H1 (cell line): ENCODE measurements around the gene ULK1. TPM values are rescaled to one million over a fixed set of nuclear protein-coding genes. Genes with fewer than 3 reads are reported as not detected.

ENCODE experiments used
- CTCF ChIA-PET: fragments of 300-600 bp; sonication (Branson Sonifier 250); formaldehyde crosslinking; loops from one replicate; lab custom pipeline; 2021; ENCODE audit not compliant: partially characterized antibody; lab: Charles Lee
- POLR2A ChIA-PET: fragments of 300-600 bp; sonication (Branson Sonifier 250); formaldehyde crosslinking; loops from one replicate; lab custom pipeline; 2021; ENCODE audit warnings: inconsistent platforms; ENCODE audit not compliant: partially characterized antibody; lab: Charles Lee
- DNase-seq, 2 experiments: peaks; one replicate each; pipeline versions ENCODE4 v3.0.0 to v3.0.0-alpha.2; 2010 to 2022; ENCODE audit warnings: low spot score in 2 of 2, low read depth in 1 of 2, mixed read lengths in 1 of 2
- FAIRE-seq: peaks from 2 replicates; lab custom pipeline; 2011; peaks lifted over from hg19 to GRCh38; lab: Jason Lieb, UNC
- H2AFZ ChIP-seq: 2 replicates; pipeline ENCODE4 v1.8.1; 2012; ENCODE audit warnings: low read length, inconsistent platforms
- H2AK5ac ChIP-seq: 2 replicates; pipeline ENCODE4 v1.6.1; 2013; ENCODE audit warnings: low read depth, low read length
- H2BK120ac ChIP-seq: replicated peaks from 2 replicates; pipeline ENCODE3; 2013; ENCODE audit warnings: low read depth, low read length, inconsistent platforms
- H2BK12ac ChIP-seq: 2 replicates; pipeline ENCODE4 v1.6.1; 2013; ENCODE audit warnings: low read depth, low read length
- H2BK15ac ChIP-seq: 2 replicates; pipeline ENCODE4 v1.6.1; 2013; ENCODE audit warnings: low read length
- H2BK20ac ChIP-seq: 2 replicates; pipeline ENCODE4 v1.6.1; 2013; ENCODE audit warnings: low read length
- H2BK5ac ChIP-seq: 2 replicates; pipeline ENCODE4 v1.6.1; 2013; ENCODE audit warnings: low read depth, low read length
- H3K14ac ChIP-seq: 2 replicates; pipeline ENCODE4 v1.6.1; 2013; ENCODE audit warnings: inconsistent platforms; ENCODE audit not compliant: insufficient read length
- H3K18ac ChIP-seq: 2 replicates; pipeline ENCODE4 v1.6.1; 2013; ENCODE audit warnings: low read length; ENCODE audit errors: extremely low read depth
- H3K23ac ChIP-seq: 2 replicates; pipeline ENCODE4 v1.6.1; 2013; ENCODE audit warnings: inconsistent platforms; ENCODE audit not compliant: insufficient read length
- H3K23me2 ChIP-seq: 2 replicates; pipeline ENCODE4 v1.6.1; 2013; ENCODE audit warnings: low read depth, low read length
- H3K27ac ChIP-seq: 2 replicates; pipeline ENCODE4 v1.6.1; 2011; ENCODE audit warnings: low read depth, low read length, inconsistent platforms
- H3K27me3 ChIP-seq, 4 experiments: replicated peaks in 1 of 4; 1 replicate in 1 of 4; 2 replicates in 3 of 4; pipeline versions ENCODE4 v1.6.1 to v1.8.1; 2011 to 2013; ENCODE audit warnings: low read length in 3 of 4, mild to moderate bottlenecking in 3 of 4, inconsistent platforms in 2 of 4, mixed read lengths in 2 of 4, moderate library complexity in 1 of 4; ENCODE audit not compliant: control insufficient read depth in 3 of 4, insufficient read depth in 3 of 4; ENCODE audit errors: extremely low read depth in 1 of 4
- H3K36me3 ChIP-seq, 4 experiments: 2 replicates each; pipeline versions ENCODE4 v1.6.1 to v1.8.1; 2011 to 2013; ENCODE audit warnings: mild to moderate bottlenecking in 4 of 4, low read length in 3 of 4, moderate library complexity in 2 of 4, control low read depth in 1 of 4, inconsistent platforms in 1 of 4; ENCODE audit not compliant: insufficient read depth in 4 of 4, control insufficient read depth in 2 of 4
- H3K4ac ChIP-seq: replicated peaks from 2 replicates; pipeline ENCODE3; 2013; ENCODE audit warnings: low read length, low read depth, mixed read lengths, inconsistent platforms; ENCODE audit not compliant: insufficient read length
- H3K4me1 ChIP-seq, 4 experiments: replicated peaks in 1 of 4; 1 replicate in 1 of 4; 2 replicates in 3 of 4; pipeline versions ENCODE4 v1.6.1 to v1.8.1; 2011 to 2013; ENCODE audit warnings: low read length in 3 of 4, inconsistent platforms in 2 of 4, mixed read lengths in 1 of 4; ENCODE audit not compliant: insufficient read depth in 4 of 4, control insufficient read depth in 3 of 4
- H3K4me2 ChIP-seq, 2 experiments: 2 replicates each; pipeline versions ENCODE4 v1.6.1 to v1.8.1; 2011 to 2013; ENCODE audit warnings: low read depth in 2 of 2, low read length in 2 of 2, control low read depth in 1 of 2, inconsistent platforms in 1 of 2, mild to moderate bottlenecking in 1 of 2; ENCODE audit not compliant: insufficient read depth in 1 of 2
- H3K4me3 ChIP-seq, 4 experiments: fragments of 200-600, 300-600 bp in 1 of 4; sonication (generic), shearing (Covaris generic), sonication (Bioruptor Twin) in 1 of 4; 2 replicates each; pipeline versions ENCODE4 v1.5.1 to v1.8.1; 2011 to 2016; ENCODE audit warnings: low read length in 4 of 4, low read depth in 3 of 4, control low read depth in 2 of 4, inconsistent platforms in 2 of 4, mild to moderate bottlenecking in 2 of 4, mixed read lengths in 1 of 4, moderate library complexity in 1 of 4; ENCODE audit not compliant: insufficient read depth in 2 of 4; ENCODE audit errors: extremely low read depth in 1 of 4
- H3K56ac ChIP-seq: replicated peaks from 2 replicates; pipeline ENCODE3; 2013; ENCODE audit warnings: low read depth, mild to moderate bottlenecking, mixed read lengths, low read length, inconsistent platforms; ENCODE audit not compliant: insufficient read length
- H3K79me1 ChIP-seq: 2 replicates; pipeline ENCODE4 v1.6.1; 2013; ENCODE audit warnings: low read depth, low read length, control low read depth
- H3K79me2 ChIP-seq, 2 experiments: 2 replicates each; pipeline versions ENCODE4 v1.6.1 to v1.8.1; 2012 to 2013; ENCODE audit warnings: low read length in 2 of 2, mild to moderate bottlenecking in 2 of 2, inconsistent platforms in 1 of 2; ENCODE audit not compliant: insufficient read depth in 2 of 2, control insufficient read depth in 1 of 2
- H3K9ac ChIP-seq, 4 experiments: replicated peaks in 1 of 4; 1 replicate in 1 of 4; 2 replicates in 3 of 4; pipeline versions ENCODE4 v1.6.1 to v1.8.1; 2011 to 2013; ENCODE audit warnings: low read depth in 3 of 4, low read length in 3 of 4, control low read depth in 2 of 4, mild to moderate bottlenecking in 2 of 4, moderate library complexity in 2 of 4, inconsistent platforms in 1 of 4; ENCODE audit errors: extremely low read depth in 1 of 4
- H3K9me3 ChIP-seq, 2 experiments: 2 replicates each; pipeline versions ENCODE4 v1.6.1 to v1.8.1; 2012 to 2013; ENCODE audit warnings: mild to moderate bottlenecking in 2 of 2, moderate library complexity in 2 of 2, control low read depth in 1 of 2, inconsistent platforms in 1 of 2, low read depth in 1 of 2, low read length in 1 of 2, mixed read lengths in 1 of 2; ENCODE audit not compliant: insufficient read depth in 2 of 2
- H4K20me1 ChIP-seq, 2 experiments: replicated peaks in 1 of 2; 2 replicates each; pipeline versions ENCODE3 to v1.8.1; 2011 to 2013; ENCODE audit warnings: inconsistent platforms in 2 of 2, low read length in 2 of 2, mild to moderate bottlenecking in 1 of 2; ENCODE audit not compliant: insufficient read depth in 2 of 2, control insufficient read depth in 1 of 2
- H4K5ac ChIP-seq: 2 replicates; pipeline ENCODE4 v1.6.1; 2013; ENCODE audit warnings: low read length, low read depth, mixed read lengths, inconsistent platforms; ENCODE audit not compliant: insufficient read length
- H4K8ac ChIP-seq: 2 replicates; pipeline ENCODE4 v1.8.0; 2013; ENCODE audit warnings: mild to moderate bottlenecking, moderate library complexity, low read length, inconsistent platforms; ENCODE audit not compliant: insufficient read depth; ENCODE audit errors: extremely low read depth
- H4K91ac ChIP-seq: replicated peaks from 2 replicates; pipeline ENCODE3; 2013; ENCODE audit warnings: low read length, mixed read lengths, inconsistent platforms; ENCODE audit not compliant: insufficient read length
- NRF1 ChIP-seq: IDR thresholded peaks from 2 replicates; pipeline ENCODE4 v1.6.1; 2011; ENCODE audit warnings: mild to moderate bottlenecking, low read depth, low read length, improper control_type of control experiment
- PHF8 ChIP-seq: fragments of 200-600 bp; sonication (generic); conservative IDR thresholded peaks from 2 replicates; pipeline ENCODE4 v1.7.1; 2012; ENCODE audit warnings: low read depth, mild to moderate bottlenecking, inconsistent platforms, low read length, moderate library complexity
- POU5F1 ChIP-seq: IDR thresholded peaks from 2 replicates; pipeline ENCODE4 v1.6.1; 2011; ENCODE audit warnings: low read depth, mild to moderate bottlenecking, low read length, moderate library complexity
- WGBS, 2 experiments: shearing (Covaris generic) in 1 of 2; methylation state at CpG; one replicate each; pipeline versions ENCODE4 v1.1.6 to v1.1.7; 2013 to 2015; ENCODE audit warnings: low lambda C conversion rate in 2 of 2, mixed read lengths in 2 of 2, inconsistent platforms in 1 of 2, low coverage in 1 of 2, missing lambda C conversion rate in 1 of 2; ENCODE audit not compliant: insufficient replicate concordance in 2 of 2, insufficient coverage in 1 of 2, insufficient read length in 1 of 2; ENCODE audit errors: extremely low coverage in 1 of 2, missing lambda C conversion rate in 1 of 2; 5-methylcytosine and 5-hydroxymethylcytosine counted together
- polyA plus RNA-seq, 7 experiments: library from polyadenylated mRNA; depleted of rRNA in 3 of 7; stranded (reverse) in 5 of 7; unstranded in 2 of 7; fragments of >200 nt in 5 of 7; fragments of 200-250 nt in 2 of 7; gene quantifications; 1 replicate in 5 of 7; 2 replicates in 1 of 7; 4 replicates in 1 of 7; pipeline versions ENCODE4 v1.2.1 to v1.2.3, GENCODE V29; 2011 to 2013; ENCODE audit warnings: missing spikeins in 2 of 7, mixed read lengths in 2 of 7
- total RNA-seq: library from RNA; stranded (reverse); fragmentation: NEBNext Ultra II Directional; extraction: Animal tissue kit (Norgen Biotek cat#: 25700); gene quantifications from 2 replicates; pipeline ENCODE4 v1.2.1, GENCODE V29; 2021

Gene ULK1
- total and polyA plus RNA-seq, 2 of the 8 experiments (the other 6 are each of a cell fraction or from before 2014, with no cell fraction given): 13.0 to 44.1 TPM

- Histone ChIP-seq H3K79me2 (peaks cover 5 to 84% of the 10 kb centered on the region in 2 experiments), H3K4me2 (no peak overlapping the region), H3K18ac (no peak overlapping the region), H2BK120ac (no peak overlapping the region), H4K91ac (no peak overlapping the region), H3K36me3 (peaks cover 2 to 11% (median 6%) of the 10 kb centered on the region in 4 experiments; a peak in 4 of 8 replicates), H4K8ac (no peak overlapping the region), H3K23me2 (no peaks in the 10 kb centered on the region), H3K4ac (no peak overlapping the region), H4K5ac (no peak overlapping the region), H3K79me1 (peaks cover 5% of the 10 kb centered on the region), H3K56ac (no peak overlapping the region), H2BK12ac (no peak overlapping the region), H3K27me3 (no peaks in the 10 kb centered on the region), H4K20me1 (peaks cover 2 to 8% of the 10 kb centered on the region in 2 experiments), H2BK20ac (no peak overlapping the region), H3K9me3 (no peaks in the 10 kb centered on the region), H2BK5ac (no peak overlapping the region), H3K27ac (no peak overlapping the region), H3K4me3 (no peak overlapping the region), H2AK5ac (no peak overlapping the region), H2BK15ac (no peak overlapping the region), H3K23ac (no peak overlapping the region), H3K9ac (no peak overlapping the region), H3K4me1 (no peaks in the 10 kb centered on the region), H3K14ac (no peak overlapping the region), H2AFZ (no peak overlapping the region)
- CTCF ChIA-PET: no interaction called here
- TF ChIP-seq NRF1 (no peak), POU5F1 (no peak), PHF8 (no peak)
- DNase-seq (no peak), FAIRE-seq (no peak)
- POLR2A ChIA-PET: no interaction called here
- 86% methylated on average over 2 of the region's 2 CpGs; no CpG with 5 or more reads in 1 of the 2 experiments for WGBS, 2 experiments
Measured at GRCh38 chr12:131965073-131965472, 70.7 kb downstream of the ULK1 start.
